PC-9 (cell line): ENCODE results near the gene CFAP46.

Source experiments
- CTCF ChIP-seq: fragments of 200-600 bp; sonication (generic); conservative IDR thresholded peaks from 2 replicates; pipeline ENCODE4 v1.6.1; 2017; ENCODE audit warnings: mixed run types, antibody characterized with exemption, mild to moderate bottlenecking, moderate library complexity
- EZH2 ChIP-seq: fragments of 200-600 bp; sonication (generic); IDR thresholded peaks from 2 replicates; pipeline ENCODE4 v1.8.0; 2017; ENCODE audit warnings: antibody characterized with exemption, low read depth

GRCh38 chr10:132859084-132859855, 83.1 kb downstream of the CFAP46 start:
- TF ChIP-seq EZH2 (no peak), CTCF (no peak)
